ENCODE data around the gene B3GNT9. TPM values are rescaled to one million over a fixed set of nuclear protein-coding genes. Genes with fewer than 3 reads are reported as not detected.

B3GNT9 gene
- total and polyA plus RNA-seq, 2 of the 8 experiments (the other 6 are each of a cell fraction or from before 2014, with no cell fraction given): 3.5 to 9.0 TPM

GRCh38 chr16:67183627-67184452, 33.0 kb upstream of the B3GNT9 start, which contains the start of gene MATCAP1 (continued):
- no peak for TF ChIP-seq CTBP2 (IDR thresholded peaks at IDR 0.05; ENCODE audit: borderline replicate concordance, insufficient read depth, insufficient read length, low read length)
- TF ChIP-seq CEBPB (IDR thresholded peaks at IDR 0.05; ENCODE audit: low read depth, low read length): peak; percentile 87
- TF ChIP-seq SP4 (IDR thresholded peaks at IDR 0.05; ENCODE audit: low read length): peak; percentile 75
- peak; percentile 86; the same call in 1 of the 2 replicates for TF ChIP-seq EGR1 (IDR thresholded peaks at IDR 0.05; ENCODE audit: borderline replicate concordance, low read depth, low read length)
- TF ChIP-seq EZH2 (IDR thresholded peaks at IDR 0.05; ENCODE audit: low read depth, low read length, severe bottlenecking): no peak
- TF ChIP-seq SIN3A (conservative IDR thresholded peaks at IDR 0.05 in 1 of 2, IDR thresholded peaks at IDR 0.05 in 1 of 2; ENCODE audit: low read depth in 1 of 2, low read length in 2 of 2): peak in 1 of 2 experiments; percentile 16; a peak in 1 of 4 replicates
- TF ChIP-seq SP1 (IDR thresholded peaks at IDR 0.05; ENCODE audit: low read depth, low read length): peak; percentile 98
- 0 out of 2 replicates have a peak, but pooled peaks have one; percentile 14 for TF ChIP-seq BACH1 (IDR thresholded peaks at IDR 0.05; ENCODE audit: low read length)
- TF ChIP-seq JUN (IDR thresholded peaks at IDR 0.05; ENCODE audit: low read depth, low read length): no peak
- TF ChIP-seq KDM5A (IDR thresholded peaks at IDR 0.05; ENCODE audit: low read length): no peak
- TF ChIP-seq BRCA1 (IDR thresholded peaks at IDR 0.05; ENCODE audit: low read depth, low read length): no peak
- 0 out of 2 replicates have a peak, but pooled peaks have one; percentile 55 for TF ChIP-seq RBBP5 (IDR thresholded peaks at IDR 0.05; ENCODE audit: borderline replicate concordance, low read depth, low read length)
- no peak for TF ChIP-seq CBX8 (IDR thresholded peaks at IDR 0.05; ENCODE audit: borderline replicate concordance, low read depth, low read length)
- no peak for TF ChIP-seq YY1 (IDR thresholded peaks at IDR 0.05; ENCODE audit: low read depth, low read length)
- no peak for TF ChIP-seq CTCF (IDR thresholded peaks at IDR 0.05; ENCODE audit: control extremely low read depth in 1 of 3, insufficient read depth in 1 of 3, low read depth in 1 of 3, low read length in 3 of 3)
- 0 out of 2 replicates have a peak, but pooled peaks have one; percentile 22 for TF ChIP-seq E2F6 (IDR thresholded peaks at IDR 0.05)
- TF ChIP-seq CREB1 (IDR thresholded peaks at IDR 0.05): peak; percentile 95
- TF ChIP-seq TBP (IDR thresholded peaks at IDR 0.05; ENCODE audit: low read depth, low read length): no peak; the same call in 1 of the 2 replicates
- TF ChIP-seq GTF2F1 (IDR thresholded peaks at IDR 0.05; ENCODE audit: borderline replicate concordance, low read depth, low read length): no peak
- no peak for TF ChIP-seq MAFK (IDR thresholded peaks at IDR 0.05; ENCODE audit: low read depth, low read length)
